ENCODE results near the gene CD14.

- TF ChIP-seq EZH2 (IDR thresholded peaks at IDR 0.05; ENCODE audit: insufficient read depth, poor library complexity, severe bottlenecking) (no peak), EZH2phosphoT487 (IDR thresholded peaks at IDR 0.05; ENCODE audit: insufficient read depth, low read depth) (no peak)
Measured at GRCh38 chr5:140622301-140622700, 10.7 kb downstream of the CD14 start.
